Esophagus squamous epithelium (tissue), 4 donors: ENCODE data around the gene GALNTL6.

ENCODE experiments used
- POLR2A ChIP-seq, 4 donors: fragments of 450-650 bp; IDR thresholded peaks; one replicate each; pipeline ENCODE4 v1.6.1; 2017; ENCODE audit warnings: antibody characterized with exemption in 4 of 4, mild to moderate bottlenecking in 4 of 4, moderate library complexity in 3 of 4
- TF ChIP-seq, protein P1 (sequence below), 6 experiments: fragments of 450-650 bp in 4 of 6; fragments of 200-600 bp in 2 of 6; sonication (generic) in 2 of 6; IDR thresholded peaks; one replicate each; pipeline ENCODE4 v1.5.1; 2016 to 2019; ENCODE audit warnings: antibody characterized with exemption in 6 of 6, mild to moderate bottlenecking in 4 of 6, moderate library complexity in 4 of 6

GRCh38 chr4:172521248-172521647 lies 708.0 kb downstream of the GALNTL6 start:
- TF ChIP-seq, protein P1, sequence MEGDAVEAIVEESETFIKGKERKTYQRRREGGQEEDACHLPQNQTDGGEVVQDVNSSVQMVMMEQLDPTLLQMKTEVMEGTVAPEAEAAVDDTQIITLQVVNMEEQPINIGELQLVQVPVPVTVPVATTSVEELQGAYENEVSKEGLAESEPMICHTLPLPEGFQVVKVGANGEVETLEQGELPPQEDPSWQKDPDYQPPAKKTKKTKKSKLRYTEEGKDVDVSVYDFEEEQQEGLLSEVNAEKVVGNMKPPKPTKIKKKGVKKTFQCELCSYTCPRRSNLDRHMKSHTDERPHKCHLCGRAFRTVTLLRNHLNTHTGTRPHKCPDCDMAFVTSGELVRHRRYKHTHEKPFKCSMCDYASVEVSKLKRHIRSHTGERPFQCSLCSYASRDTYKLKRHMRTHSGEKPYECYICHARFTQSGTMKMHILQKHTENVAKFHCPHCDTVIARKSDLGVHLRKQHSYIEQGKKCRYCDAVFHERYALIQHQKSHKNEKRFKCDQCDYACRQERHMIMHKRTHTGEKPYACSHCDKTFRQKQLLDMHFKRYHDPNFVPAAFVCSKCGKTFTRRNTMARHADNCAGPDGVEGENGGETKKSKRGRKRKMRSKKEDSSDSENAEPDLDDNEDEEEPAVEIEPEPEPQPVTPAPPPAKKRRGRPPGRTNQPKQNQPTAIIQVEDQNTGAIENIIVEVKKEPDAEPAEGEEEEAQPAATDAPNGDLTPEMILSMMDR (IDR thresholded peaks at IDR 0.05), result no peak
- no peak for TF ChIP-seq POLR2A (IDR thresholded peaks at IDR 0.05)
